T-helper 9 cell (primary cell): ENCODE data around the gene HOXD4.

ENCODE experiments used
- DNase-seq: peaks from one replicate; pipeline ENCODE4 v3.0.0-alpha.2; 2020

HOXD4 gene

DNA sequence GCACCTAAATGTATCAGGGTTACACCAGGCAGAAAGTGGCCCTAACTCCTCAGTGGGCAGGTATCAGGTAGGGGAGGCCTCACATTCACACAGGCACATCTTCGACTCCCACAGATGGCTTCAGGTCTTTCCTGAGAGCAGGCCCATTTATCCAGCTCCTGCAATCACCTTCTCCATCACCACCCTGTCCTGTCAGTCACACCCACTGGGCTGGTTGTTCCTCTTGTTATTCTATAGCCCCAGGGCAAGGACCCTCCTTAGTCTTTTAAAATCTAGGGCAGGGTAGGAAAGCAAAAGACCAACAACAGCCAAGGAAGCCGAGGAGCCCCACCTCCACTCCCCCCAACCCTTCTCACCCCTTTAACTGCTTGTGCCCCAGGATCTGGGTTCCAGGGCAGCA lies 9.1 kb upstream of the HOXD4 start:
- DNase-seq: no peak

DNA sequence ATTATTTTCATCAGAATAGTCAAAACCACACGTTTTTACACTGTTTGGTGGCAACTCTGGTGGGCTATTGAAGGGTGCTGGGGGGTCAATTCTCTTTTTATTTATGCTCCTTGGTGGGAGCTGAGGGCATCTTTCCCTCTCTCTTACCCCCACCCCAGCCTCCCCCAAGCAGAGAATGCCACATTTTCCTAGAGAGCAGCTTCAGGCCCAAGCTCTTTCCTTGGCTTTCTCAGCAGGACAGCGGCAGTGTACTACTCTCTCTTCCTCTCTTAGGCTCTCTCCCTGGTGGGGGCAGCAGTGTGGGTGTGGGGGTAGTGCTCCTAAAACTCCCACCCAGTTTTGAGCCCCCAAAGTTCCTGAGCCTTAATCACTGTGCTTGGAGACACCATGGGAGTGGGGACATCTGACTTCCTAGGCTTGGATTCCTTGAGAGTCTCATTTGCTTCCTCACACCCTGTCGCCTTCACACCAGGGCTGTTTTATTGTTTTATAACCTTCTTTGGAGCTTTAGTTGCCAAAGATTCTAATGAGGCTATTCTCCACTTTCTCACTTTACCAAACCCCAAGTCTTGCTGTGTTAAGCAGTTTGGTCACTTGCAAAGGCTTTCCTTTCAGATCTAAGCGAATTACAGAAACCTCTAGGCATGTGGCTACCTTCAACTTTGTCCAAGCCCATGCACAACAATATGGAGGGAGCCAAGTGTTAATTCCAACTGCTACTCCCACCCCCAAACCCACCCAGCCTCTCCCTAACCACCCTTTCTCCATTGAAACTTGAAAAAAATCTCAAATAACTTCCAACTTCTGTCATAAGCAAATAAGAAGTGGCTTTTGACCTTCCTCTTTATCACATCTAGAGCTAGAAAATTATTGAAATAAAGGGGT lies 6.0 kb upstream of the HOXD4 start:
- DNase-seq: no peak

GRCh38 chr2:176146101-176146500 lies 5.2 kb upstream of the HOXD4 start:
- DNase-seq: no peak

DNA sequence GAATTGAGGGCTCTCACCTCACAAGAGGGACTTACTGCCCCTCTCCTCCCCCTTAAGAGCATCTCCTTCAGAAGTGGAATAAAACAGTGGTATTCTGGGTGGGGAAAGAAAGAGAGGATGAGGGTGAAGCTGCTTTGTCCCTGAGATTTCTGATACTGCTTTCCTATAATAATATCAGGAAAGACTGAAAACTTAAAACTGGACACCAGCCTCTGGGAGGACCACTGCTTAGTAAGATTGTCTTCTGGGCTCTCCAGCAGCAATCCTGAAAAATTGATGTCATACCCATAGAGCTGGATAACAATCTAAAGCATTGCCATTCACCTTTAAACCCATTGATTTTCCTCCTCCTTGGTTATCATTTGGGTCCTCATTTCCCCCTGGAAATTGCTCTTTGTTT lies 4.7 kb upstream of the HOXD4 start:
- no peak for DNase-seq

DNA sequence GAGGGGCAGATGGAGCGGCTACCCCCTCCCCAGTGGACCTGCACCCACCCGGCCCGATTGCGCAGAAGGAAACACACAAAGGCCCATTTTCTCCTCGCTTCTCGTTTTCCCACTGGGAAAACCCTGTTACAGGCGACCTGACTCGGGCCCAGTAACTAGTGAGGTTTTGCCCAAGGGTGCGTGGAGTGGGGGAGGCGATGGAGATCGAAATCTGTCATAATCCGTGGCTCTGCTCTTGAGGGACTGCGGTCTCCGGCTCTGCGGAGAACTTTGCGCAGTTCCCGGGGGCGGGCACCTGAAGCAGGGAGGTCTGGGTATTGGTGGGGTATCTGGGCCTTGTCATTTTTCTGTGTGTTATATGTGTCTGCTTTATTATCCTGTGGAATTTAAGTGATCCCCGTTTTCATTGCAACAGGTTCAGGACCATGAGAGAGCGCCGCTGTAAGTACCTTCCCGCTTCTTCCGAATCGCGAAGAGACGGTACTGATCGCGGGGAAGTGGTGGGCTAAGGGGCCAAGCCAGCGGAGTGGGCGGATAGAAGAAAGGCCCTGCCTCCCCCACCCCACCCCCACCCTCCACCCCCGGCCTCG lies 4.0 kb upstream of the HOXD4 start:
- DNase-seq: no peak

DNA sequence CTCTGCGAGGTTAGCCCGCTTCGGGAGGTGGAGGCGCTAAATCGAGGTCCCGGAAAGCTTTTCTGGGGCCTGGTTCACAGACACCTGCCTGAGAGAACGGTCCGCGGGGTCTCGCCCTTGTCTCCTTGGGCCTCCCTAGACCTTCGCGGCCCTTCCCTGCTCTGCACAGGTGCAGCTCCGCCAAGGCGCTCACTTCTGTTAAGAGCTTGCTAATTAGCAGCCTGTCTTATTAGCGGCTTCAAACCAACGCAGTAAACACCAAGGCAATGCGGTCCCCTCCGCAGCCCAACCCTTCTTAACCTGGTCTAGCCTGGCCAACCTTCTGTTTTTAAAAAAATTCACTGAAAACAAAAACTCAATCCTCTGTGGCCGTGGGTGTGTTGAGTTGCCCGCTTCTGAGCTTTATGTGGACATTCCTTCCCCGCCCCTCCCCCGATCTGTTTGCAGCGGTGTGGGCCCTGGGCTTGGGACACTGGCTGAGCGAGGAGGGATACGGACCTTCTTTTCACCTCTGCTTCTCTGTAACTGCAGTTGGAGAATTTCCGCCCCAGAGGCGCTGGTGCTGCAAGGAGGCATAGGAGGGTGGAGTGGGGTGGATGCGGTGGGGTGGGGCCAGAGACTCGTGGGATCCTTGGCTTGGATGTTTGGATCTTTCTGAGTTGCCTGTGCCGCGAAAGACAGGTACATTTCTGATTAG lies 3.4 kb upstream of the HOXD4 start:
- DNase-seq: no peak

DNA sequence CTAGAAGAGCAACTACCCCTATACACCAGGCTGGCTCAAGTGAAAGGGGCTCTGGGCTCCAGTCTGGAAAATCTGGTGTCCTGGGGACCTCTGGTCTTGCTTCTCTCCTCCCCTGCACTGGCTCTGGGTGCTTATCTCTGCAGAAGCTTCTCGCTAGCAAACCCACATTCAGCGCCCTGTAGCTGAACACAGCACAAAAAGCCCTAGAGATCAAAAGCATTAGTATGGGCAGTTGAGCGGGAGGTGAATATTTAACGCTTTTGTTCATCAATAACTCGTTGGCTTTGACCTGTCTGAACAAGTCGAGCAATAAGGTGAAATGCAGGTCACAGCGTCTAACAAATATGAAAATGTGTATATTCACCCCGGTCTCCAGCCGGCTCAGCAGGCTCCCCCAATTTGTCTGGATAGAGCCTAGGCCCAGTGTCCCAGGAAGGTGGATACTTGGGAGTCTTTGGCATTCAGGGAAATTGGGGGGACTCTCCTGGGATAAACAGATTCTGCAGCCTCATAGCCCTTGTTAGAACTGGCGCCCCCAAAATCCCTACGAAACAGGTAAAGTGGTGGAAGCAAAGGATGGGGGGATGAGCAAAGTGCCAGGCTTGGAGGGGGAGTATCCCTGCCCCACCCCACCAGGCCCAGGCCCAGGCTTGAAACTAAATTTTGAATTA lies 2.5 kb upstream of the HOXD4 start:
- no peak for DNase-seq

DNA sequence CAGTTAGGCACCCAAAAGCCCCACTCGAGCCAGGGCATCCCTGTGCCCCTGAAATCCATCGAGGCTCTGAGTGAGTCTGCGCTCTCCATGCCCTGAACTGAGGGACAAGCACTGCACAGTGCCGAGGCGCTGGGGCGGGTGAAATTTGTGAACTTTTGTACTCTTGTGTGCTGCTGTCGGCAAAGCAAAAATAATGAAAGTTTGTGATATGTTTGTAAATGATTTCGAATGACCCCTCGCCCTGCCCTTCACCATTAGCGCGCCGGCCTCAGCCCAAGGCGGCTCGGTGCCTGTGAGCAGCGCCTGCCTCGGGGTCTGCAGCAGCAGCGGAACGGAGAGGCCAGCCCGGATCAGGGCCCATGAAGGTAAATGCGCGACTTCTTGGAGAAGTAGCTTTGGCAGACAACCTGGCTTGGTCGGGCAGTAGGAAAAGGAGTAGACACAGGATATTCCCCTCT lies 1.8 kb upstream of the HOXD4 start:
- no peak for DNase-seq

- no peak for DNase-seq
Measured at GRCh38 chr2:176149939-176150583, 1.3 kb upstream of the HOXD4 start.

DNA sequence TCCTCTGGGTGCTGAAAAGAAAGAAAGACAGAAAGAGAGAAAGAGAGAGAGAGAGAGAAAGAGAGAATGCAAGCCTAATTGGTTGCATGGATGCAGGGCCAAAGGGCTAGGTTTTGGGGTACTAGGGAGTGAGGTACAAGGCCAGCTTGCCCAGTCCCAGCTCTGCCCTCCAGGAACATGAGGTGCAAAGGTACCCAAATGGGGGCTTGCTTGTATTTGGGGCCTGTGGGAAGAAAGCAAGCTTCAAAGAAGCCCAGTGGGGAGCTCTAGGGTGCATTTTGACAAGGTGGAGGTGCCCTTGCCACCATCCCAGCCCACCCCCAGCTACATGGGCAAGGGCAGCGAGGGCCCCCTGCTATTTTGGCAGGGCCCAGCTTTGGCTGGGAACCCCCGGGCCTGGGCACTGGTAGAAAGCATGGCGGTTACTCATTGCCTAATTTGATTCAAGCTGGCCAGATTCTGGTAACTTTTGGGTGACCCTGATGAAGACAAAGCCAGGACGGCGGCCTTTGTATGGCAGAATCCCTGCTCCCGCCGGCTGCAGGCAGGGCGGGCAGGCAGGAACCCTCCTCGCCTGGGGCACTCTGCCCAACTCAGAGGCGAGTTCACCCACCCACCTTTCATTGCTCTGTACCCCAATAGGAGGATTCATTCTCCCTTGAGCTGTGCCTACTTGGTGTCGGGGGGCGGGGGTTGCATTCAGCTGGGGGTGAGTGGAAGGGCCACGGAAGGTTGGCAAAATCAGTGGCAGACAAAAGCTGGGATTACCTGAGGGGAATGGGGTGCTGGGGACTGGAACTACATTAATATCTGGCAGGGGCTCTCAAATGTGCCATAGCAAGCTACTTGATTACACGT lies 537 bp upstream of the HOXD4 start:
- no peak for DNase-seq

DNA sequence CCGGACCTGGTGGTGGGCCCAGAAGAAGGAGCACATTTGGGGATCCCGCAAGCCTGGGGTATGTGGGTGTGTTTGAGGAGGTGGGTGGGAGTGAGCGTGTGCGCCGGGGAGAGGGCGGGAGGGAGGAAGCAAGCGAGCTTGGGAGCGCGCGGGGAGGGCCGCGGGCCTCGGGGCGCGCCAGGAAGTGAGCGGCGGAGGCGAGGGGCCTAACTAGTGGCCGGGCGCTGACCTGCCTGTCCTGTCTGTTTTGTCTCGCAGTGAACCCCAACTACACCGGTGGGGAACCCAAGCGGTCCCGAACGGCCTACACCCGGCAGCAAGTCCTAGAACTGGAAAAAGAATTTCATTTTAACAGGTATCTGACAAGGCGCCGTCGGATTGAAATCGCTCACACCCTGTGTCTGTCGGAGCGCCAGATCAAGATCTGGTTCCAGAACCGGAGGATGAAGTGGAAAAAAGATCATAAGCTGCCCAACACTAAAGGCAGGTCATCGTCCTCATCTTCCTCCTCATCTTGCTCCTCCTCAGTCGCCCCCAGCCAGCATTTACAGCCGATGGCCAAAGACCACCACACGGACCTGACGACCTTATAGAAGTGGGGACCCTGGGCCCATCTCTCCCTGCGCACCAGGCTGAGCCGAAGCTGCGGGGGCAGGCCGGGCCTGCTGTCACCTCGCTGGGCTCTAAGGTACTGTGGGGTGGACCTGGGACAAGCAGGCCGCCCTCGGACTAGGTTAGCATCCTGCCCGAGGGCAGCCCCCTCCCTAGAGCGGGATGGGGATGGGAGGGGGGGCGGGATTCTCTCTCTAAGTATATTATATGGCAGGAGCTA lies 1.2 kb downstream of the HOXD4 start:
- no peak for DNase-seq

GRCh38 chr2:176154576-176155252 lies 3.4 kb downstream of the HOXD4 start:
- DNase-seq: no peak

GRCh38 chr2:176155356-176156044 lies 4.2 kb downstream of the HOXD4 start:
- DNase-seq: no peak

- no peak for DNase-seq
Measured at GRCh38 chr2:176156301-176156806, 5.0 kb downstream of the HOXD4 start.

GRCh38 chr2:176156807-176157498 lies 5.6 kb downstream of the HOXD4 start, which contains the start of gene HOXD3:
Gene HOXD3 (plus strand): TSS chr2:176157307. CDS start chr2:176169115, 11,808 bp downstream.
- no peak for DNase-seq

- DNase-seq: no peak
Measured at GRCh38 chr2:176157499-176158185, 6.3 kb downstream of the HOXD4 start.

GRCh38 chr2:176158186-176158591 lies 6.8 kb downstream of the HOXD4 start:
- DNase-seq: no peak
